AG04449 (cell line): ENCODE results near the gene SLC8A3.

Experiments
- CTCF ChIA-PET: fragments of 350-600 bp; formaldehyde crosslinking; extraction: SDS; loops from one replicate; lab custom pipeline; 2021; ENCODE audit warnings: antibody characterized with exemption; lab: Yijun Ruan, JAX
- POLR2A ChIA-PET: fragments of 400-600, 350-600 bp; formaldehyde crosslinking; extraction: SDS; loops from one replicate; lab custom pipeline; 2020; ENCODE audit warnings: antibody characterized with exemption, inconsistent platforms; lab: Yijun Ruan, JAX
- DNase-seq: peaks from one replicate; pipeline ENCODE4 v3.0.0-alpha.2; 2010; ENCODE audit warnings: low read depth, low spot score
- H3K4me3 ChIP-seq: 2 replicates; pipeline ENCODE4 v1.5.1; 2011; ENCODE audit warnings: low read depth, mild to moderate bottlenecking, control low read depth, low read length
- CTCF ChIP-seq: IDR thresholded peaks from one replicate; pipeline ENCODE4 v1.5.1; 2011; ENCODE audit warnings: mild to moderate bottlenecking, moderate library complexity, low read length, control low read depth, inconsistent platforms; ENCODE audit not compliant: insufficient read depth; ENCODE audit errors: missing control alignments

SLC8A3 gene

GRCh38 chr14:70021548-70022220, 167.1 kb downstream of the SLC8A3 start:
- ChIA-PET POLR2A (no interaction called here), CTCF (no interaction called here)
- no peak for TF ChIP-seq CTCF

GRCh38 chr14:70020352-70021170, 168.2 kb downstream of the SLC8A3 start:
- no peak overlapping the region for H3K4me3 ChIP-seq
- POLR2A ChIA-PET, result no interaction called here
- no peak for DNase-seq
- CTCF ChIA-PET, result interaction anchor here (0.9 to 1.6 kb wide), 2 partner anchors 202 to 203 kb away, joined by 4 to 5 read pairs; no protein-coding TSS in a partner anchor
- TF ChIP-seq CTCF, result no peak

More at GRCh38 chr14:70021548-70022220, 167.1 kb downstream of the SLC8A3 start:
- no peak for DNase-seq
- no peak overlapping the region for H3K4me3 ChIP-seq

GRCh38 chr14:70019695-70020094, 169.1 kb downstream of the SLC8A3 start:
- ChIA-PET POLR2A (no interaction called here), CTCF (interaction anchor here (0.9 to 1.6 kb wide), 3 partner anchors 8 to 202 kb away, joined by 4 to 5 read pairs (median 4); no protein-coding TSS in a partner anchor)
- DNase-seq, result no peak
- TF ChIP-seq CTCF, result no peak
- H3K4me3 ChIP-seq, result no peak overlapping the region

- POLR2A ChIA-PET, result no interaction called here
- CTCF ChIA-PET, result interaction anchor here (0.9 to 1.6 kb wide), 2 partner anchors 9 to 200 kb away, joined by 4 read pairs; no protein-coding TSS in a partner anchor
- no peak for DNase-seq
Observed at GRCh38 chr14:70018713-70019211, 170.0 kb downstream of the SLC8A3 start.

GRCh38 chr14:70018230-70018629, 170.5 kb downstream of the SLC8A3 start:
- DNase-seq, result no peak
- CTCF ChIA-PET, result interaction anchor here (2.8 kb wide), 1 partner anchor 200 kb away, joined by 10 read pairs; no protein-coding TSS in a partner anchor

More at GRCh38 chr14:70018713-70019211, 170.0 kb downstream of the SLC8A3 start:
- TF ChIP-seq CTCF, result no peak
- no peak overlapping the region for H3K4me3 ChIP-seq

More at GRCh38 chr14:70018230-70018629, 170.5 kb downstream of the SLC8A3 start:
- POLR2A ChIA-PET, result no interaction called here
- H3K4me3 ChIP-seq, result no peak overlapping the region
- no peak for TF ChIP-seq CTCF
